Activated naive CD8-positive, alpha-beta T cell treated with anti-CD3 and anti-CD28 coated beads, Interleukin-2, amount 50 U/mL, for 16 hours (primary cell): Measurements from ENCODE around the gene LAMTOR4.

Source experiments
- DNase-seq: peaks from one replicate; pipeline ENCODE4 v3.0.0-alpha.2; 2020; ENCODE audit warnings: low read depth, low spot score

The LAMTOR4 gene

DNA sequence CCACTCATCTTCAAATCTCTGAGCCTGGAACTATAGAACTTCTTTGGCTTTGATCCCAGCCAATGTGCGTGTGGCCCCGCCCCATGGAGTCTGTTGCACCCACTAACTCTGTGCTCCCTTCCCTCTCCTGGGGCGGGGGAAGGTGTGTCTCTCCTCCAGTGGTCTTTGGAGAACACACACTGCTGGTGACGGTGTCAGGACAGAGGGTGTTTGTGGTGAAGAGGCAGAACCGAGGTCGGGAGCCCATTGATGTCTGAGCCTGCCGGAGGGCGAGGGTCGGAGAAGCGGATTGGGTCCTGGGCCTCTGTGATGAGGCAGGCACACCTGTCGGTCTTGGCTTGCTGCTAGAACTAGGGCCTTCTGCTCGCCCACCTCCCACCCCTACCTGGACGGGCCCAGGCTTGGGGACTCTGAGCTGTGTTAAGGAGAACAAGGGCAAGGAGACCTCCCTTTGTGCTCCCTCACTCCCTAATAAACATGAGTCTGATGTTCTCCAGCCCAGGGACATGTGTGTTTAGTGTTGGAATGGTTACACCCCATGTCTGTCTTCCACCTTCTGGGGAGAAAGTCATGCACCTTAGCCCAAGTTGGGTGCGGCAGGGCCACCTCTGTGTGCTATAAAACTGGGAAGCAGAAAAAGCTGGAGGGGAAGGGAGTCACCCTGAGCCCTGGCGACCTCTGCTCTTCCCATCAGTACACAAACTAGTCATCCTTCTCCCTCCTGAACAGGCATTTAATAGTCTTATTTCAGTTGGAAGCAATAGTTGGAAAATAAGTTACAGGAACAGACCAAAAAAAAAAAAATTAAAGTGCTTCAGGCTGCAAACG, 5.2 kb downstream of the LAMTOR4 start:
- DNase-seq: no peak

- DNase-seq: no peak
Measured at GRCh38 chr7:100154651-100155491, 6.2 kb downstream of the LAMTOR4 start.

DNA sequence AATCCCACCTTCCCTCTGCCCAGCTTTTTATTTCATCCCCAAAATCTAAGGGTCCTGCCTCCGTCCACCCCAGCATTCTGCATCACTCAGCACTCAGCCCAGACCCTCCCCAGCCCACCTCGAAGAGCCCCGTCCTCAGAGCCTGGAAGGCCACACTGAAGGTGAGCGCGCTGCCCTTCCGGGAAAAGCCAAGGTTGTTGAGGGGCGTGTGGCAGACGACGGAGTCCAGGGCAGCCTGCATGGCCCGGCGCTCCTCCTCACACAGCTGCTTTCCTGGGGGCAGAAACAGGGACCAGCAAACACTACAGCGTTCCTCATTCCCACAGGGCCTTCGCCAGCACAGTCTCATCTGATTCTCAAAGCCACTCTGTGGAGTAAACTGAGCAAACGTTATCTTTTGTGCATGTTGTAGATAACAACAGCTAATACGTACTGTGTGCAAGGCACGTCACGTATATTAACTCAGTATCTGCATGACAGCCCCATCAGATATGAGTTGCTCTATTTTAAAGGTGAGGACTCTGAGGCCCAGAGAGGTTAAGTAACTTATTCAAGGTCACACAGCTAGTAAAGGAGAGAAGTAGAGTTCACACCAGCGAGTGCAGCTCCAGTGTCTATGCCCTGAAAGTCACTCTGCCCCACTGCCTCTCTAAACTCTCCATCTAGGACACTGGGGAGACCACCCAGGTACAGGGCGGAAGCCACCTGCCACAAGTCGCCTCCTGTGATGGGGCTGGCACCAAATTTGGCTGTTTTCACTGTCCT, 7.0 kb downstream of the LAMTOR4 start:
- no peak for DNase-seq

- DNase-seq: no peak
Measured at GRCh38 chr7:100156331-100157068, 7.8 kb downstream of the LAMTOR4 start.

DNA sequence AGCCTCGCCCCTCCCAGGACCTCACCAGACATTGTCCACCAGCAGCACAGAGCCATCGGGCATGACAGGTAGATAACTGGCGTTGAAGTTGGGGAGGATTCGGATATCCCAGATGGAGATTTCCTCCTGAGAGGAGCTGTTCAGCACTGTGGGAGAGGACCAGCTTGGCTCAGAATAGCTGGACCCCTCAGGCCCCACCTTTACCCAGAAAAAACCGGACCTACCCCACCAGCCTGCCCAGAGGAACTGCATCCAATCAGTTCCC, 8.3 kb downstream of the LAMTOR4 start:
- no peak for DNase-seq

DNA sequence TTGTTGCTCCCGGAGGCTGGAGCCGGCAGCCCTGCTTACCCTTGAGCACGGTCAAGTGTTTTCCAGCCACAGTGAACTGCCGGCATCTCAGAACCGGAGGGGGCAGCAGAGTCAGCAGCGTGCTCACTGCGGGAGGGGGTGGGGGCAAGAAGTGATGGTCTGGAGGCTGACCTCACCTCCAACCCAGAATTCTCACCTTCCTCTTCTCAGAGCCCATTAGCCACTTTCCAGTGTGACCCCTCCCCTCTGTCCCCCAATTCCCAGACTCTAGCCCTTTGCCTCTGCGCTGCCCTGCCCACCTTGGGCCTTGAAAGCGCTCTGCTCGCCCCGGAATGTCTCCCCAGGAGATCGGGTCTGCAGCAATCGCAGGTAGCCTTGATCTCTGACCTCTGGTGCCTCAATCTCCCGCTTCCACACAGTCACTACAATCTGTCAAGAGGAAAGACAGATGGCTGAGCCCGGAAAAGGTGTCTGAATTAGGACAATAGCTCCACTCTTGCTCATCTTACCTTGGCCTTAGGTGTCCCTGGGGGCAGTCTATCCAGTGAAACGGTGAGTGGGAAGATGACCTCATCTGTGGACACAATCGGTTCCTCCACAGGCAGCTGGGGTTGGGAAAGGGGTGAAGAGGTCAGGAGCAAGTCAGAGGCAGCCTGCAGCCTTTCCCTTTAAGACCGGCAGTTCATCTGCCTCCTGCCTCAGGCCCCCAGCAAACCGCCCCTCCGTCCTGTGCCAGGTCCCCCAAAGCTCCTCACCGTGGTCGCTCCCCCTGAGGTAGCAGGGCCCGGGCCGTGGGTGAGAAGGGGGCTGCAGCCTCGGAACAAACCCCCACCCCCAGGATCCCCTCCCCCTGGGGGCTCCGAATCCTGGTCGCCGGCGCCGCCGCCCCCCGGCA, 8.9 kb downstream of the LAMTOR4 start:
- DNase-seq: no peak

DNA sequence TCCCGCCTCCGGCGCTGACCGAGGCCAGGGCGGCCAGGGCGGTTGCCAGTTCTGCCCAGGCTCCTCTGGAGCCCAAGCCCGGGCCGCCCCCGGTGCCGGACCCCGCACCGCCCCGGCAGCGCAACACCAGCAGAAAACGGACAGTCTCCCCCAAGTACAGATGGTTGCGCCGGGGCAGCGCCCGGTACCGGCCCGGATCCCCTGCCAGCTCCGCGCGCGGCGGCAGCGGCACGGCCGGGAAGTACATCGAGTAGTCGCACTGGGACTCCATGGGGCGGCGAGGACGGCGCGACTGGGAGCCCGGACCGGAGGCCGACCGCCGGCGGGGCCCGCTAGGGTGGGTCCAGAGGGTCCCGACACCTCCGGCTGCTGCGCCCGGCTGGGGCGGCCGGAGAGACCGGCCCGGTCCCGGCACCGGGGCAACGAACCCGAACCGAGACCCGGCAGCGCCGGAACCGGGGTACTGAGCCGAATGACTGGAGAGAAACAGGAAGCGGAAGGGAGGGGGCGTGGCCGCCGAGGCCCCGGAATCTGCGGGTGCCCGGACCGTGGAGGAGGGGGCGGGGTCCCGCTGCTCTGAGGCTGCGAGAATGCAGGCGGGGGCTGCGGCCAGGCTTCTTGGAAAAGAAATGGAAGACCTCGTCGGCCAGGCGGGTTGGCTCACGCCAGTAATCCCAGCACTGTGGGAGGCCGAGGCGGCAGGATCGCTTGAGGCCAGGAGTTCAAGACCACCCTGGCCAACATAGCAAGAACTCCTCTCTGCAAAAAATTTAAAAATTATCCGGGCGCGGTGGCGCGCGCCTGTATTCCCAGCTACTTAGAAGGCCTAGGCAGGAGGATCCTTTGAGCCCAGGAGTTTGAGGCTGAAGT, 9.7 kb downstream of the LAMTOR4 start, which contains the start of gene TRAPPC14:
Gene TRAPPC14 (minus strand): TSS at position 495 of the 870 bp plus-strand sequence. CDS start 224 bp downstream, at position 271.
- DNase-seq: peak; percentile 85

DNA sequence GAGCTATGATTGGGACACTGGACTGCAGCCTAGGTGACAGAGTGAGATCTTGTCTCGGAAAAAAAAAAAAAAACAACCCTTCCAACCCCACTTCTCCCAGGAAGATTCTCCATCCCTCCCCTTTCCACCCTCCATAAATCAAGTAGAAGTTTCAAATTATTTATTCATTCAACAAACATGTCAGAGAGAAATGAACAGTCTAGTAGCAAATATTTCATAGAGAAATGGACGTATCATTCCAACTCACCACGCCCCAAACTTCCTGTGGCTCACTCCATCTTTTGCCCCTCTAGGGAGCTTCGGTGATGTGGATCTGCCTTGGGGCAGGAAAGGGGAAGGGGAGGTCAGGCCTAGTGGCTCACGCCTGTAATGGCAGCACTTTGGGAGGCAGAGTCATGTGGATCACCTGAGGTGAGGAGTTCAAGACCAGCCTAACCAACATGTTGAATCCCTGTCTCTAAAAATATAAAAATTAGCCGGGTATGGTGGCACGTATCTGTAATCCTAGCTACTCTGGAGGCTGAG, 10.4 kb downstream of the LAMTOR4 start:
- DNase-seq: no peak

DNA sequence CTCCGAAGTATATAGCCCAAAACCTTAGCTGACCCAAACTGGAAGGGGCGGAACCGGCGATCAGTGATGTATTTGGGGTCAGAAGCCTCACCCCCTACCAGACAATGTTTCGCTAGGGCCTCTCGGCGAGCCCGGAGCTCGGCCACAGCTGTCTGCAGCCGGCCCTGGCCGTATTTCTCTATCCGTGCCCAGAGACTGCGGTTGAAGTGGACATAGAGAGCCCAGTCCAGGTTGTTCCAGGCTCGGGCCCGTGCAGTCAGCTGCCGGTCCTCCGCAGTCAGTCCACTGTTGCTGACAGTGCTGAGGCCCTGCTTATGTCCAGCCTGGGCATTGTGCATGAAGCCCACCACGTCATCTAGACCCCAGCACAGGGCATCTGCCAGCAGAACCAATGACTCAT, 11.3 kb downstream of the LAMTOR4 start:
- no peak for DNase-seq

DNA sequence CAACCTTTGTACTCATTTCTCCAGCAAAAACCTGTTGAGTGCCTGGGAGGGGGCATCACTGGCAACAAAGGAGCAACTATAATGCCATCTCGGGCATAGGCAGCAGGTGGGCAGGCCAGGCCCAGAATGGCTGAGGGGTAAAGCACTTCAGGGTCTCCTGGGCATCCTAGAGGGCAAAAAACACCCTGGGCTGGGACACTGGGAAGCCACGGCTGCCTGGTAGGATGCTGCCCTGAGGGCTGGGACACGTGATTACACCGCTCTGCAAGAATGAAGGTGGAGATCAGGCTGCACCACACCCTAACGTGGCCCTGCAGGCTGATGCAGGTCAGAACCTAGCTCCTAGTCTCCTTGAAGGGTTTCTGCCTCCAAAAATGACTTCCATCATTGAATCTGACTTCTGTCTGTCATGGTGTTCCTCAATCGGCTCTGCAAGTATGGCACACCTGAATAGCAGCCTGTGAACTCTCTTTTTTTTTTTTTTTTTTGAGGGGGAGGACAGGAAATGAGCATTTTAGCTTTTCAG, 14.4 kb downstream of the LAMTOR4 start:
- no peak for DNase-seq

- DNase-seq: no peak
Measured at GRCh38 chr7:100163871-100164270, 15.2 kb downstream of the LAMTOR4 start.

- no peak for DNase-seq
Measured at GRCh38 chr7:100166317-100166940, 17.7 kb downstream of the LAMTOR4 start.

- DNase-seq: no peak
Measured at GRCh38 chr7:100166970-100167911, 18.5 kb downstream of the LAMTOR4 start.

DNA sequence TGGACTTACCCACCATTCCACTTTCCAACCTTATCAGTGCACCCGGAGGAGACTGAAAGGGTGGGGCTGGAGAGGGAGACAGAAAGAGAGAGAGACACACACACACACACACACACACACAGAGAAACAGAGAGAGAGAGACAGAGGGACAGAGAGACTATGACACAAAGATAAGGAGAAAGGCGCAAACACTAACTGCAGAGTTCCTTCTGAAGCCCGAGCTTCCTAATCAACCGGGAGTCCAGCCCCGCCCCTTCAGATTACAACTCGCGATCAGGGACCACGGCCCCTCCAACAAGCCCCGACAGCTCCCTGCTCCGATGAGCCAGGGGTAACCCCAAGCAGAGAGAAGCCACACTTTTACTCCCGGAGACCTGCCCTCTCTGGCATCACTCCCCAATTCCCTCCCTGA, 19.2 kb downstream of the LAMTOR4 start:
- DNase-seq: no peak

DNA sequence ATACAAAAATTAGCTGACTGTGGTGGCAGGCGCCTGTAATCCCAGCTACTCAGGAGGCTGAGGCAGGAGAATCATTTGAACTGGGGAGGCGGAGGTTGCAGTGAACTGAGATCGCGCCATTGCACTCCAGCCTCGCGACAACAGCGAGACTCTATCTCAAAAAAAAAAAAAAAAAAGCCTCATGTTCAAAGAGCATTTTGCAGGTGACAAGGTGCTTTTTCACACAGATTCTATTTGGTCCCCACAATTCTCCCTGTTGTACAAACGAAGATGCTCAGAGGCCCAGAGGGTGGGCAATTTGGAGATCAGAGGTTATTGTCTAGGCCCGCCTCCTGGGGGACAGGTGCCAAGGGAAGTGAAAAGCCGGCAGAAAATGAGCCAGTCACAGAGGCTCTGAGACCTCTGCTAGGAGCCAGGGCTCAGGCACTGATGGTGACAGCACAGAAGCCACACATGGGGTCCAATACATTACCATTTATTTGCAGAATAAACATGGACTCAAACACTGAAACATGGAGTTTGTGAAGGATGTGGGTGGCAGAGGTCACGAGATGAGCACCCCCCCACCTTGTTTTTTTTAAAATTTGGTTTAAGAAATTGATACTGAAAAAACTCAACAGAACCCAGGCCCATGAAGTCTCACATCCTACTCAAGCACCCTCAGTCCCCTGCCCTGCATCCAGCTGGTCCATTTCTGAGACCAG, 20.6 kb downstream of the LAMTOR4 start:
- no peak for DNase-seq

DNA sequence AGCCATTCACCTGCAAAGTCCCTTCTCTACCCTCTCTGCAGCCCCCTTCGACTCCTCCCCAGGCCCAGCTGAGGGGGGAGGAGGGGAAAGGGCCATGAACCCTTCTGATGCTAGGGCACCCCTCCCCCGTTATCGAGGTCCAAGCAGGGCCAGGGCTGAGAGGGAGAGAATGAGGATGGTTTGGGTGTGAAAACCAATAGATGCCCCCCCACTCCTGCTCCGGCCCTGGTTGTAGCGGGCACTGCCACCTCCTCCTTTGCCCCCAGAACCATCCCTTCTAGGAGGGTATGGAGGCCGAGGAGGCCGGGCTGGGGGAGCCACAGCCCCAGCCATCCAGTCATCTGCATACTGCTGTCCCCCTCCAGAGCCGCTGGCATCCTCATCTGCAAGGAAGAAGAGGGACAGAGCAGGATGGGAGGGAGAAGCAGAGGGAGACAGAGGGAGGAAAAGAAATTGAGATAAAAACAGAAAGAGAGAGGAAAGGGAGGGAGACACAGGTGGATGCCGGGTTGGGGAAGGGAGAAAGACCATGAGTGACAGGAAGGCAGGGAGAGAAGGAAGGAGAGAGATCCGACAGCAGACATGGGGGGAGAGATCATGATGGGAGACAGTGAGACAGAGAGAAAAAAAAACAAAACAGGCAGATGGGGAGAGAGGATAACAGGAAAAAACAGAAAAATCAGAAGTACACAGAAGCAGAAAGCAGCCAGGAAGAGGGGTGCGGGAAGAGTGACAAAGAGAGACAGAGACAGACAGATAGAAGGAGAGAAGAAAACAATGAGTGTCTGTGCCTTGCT, 21.6 kb downstream of the LAMTOR4 start:
- no peak for DNase-seq
